ENCODE results near the gene FBXO4.

GRCh38 chr5:41978676-41979075, 53.6 kb downstream of the FBXO4 start:
- TF ChIP-seq CTCF (IDR thresholded peaks at IDR 0.05) (no peak), POLR2A (IDR thresholded peaks at IDR 0.05) (no peak), POLR2AphosphoS5 (IDR thresholded peaks at IDR 0.05) (no peak), EP300 (IDR thresholded peaks at IDR 0.05) (no peak)

All from suprapubic skin (tissue), 4 donors.